GM19240 (cell line): ENCODE measurements around the gene REPS1.
"Not testable (repeated sequence)": the region's sequence is repeated elsewhere in the genome, so short reads cannot be mapped to it uniquely, and the experiment has no call there.

ENCODE experiments used
- DNase-seq: peaks from one replicate; pipeline ENCODE4 v3.0.0; 2011; ENCODE audit warnings: low spot score; ENCODE audit not compliant: insufficient read length

Gene REPS1, protein sequence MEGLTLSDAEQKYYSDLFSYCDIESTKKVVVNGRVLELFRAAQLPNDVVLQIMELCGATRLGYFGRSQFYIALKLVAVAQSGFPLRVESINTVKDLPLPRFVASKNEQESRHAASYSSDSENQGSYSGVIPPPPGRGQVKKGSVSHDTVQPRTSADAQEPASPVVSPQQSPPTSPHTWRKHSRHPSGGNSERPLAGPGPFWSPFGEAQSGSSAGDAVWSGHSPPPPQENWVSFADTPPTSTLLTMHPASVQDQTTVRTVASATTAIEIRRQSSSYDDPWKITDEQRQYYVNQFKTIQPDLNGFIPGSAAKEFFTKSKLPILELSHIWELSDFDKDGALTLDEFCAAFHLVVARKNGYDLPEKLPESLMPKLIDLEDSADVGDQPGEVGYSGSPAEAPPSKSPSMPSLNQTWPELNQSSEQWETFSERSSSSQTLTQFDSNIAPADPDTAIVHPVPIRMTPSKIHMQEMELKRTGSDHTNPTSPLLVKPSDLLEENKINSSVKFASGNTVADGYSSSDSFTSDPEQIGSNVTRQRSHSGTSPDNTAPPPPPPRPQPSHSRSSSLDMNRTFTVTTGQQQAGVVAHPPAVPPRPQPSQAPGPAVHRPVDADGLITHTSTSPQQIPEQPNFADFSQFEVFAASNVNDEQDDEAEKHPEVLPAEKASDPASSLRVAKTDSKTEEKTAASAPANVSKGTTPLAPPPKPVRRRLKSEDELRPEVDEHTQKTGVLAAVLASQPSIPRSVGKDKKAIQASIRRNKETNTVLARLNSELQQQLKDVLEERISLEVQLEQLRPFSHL

DNA sequence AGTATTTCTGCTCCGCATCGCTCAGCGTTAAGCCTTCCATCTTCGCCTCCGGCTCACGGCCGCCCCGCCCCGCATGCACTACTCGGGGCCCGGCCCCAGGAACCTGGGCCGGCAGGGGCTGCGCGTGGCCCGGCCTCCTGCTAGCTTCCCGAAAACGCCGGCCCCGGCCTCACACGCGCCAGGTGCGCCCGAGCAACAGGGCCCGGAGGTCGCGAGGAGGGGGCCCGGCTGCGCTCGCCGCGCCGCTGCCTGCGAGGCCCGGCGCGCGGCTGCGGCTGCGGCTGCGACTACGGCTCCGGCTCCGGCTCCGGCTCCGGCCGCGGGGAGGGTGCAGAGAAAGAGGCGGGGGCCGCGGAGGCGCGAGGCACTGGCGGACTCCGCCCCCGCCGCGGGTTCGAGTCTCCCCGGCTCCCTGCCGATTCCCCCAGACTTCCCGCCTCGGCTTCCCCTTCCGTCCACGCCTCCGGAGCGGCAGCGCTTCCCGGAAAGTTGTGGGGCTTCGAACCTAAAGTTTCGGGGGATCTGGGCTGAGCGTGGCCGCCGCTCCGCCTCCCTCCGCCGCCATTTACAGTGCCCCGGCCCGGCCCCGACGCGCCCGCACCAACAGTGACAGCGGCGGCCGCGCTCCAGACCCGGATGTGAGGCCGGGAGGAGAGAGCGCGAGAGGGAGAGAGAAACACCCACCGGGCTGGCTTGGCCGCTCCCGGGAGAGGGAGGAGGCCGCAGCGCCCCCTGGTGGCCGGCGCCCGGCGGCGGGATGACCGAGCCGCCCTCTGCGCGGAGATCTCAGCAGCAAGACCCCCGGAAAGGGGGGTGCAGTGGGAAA, at the start of gene REPS1:
Gene REPS1, minus strand, starts transcription at position 611 of the 826 bp plus-strand sequence. Its CDS starts 571 bp downstream, at position 40.
- DNase-seq: peak; percentile 84

DNA sequence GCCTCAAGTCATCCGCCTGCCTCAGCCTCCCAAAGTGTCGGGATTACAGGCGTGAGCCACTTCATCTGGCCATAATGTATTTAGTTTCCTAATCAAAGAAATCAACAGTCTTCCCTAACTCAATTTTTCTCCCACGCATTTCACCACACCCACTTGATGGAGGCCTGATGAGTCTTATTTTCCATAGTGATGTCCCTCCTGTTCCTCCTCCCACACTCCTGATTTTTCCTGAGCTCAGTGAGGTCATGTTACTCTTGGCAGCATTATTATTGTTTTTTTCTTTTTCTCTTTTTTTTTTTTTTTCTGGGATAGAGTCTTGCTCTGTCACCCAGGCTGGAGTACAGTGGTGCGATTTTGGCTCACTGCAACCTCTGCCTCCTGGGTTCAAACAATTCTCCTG, 49.4 kb upstream of the REPS1 start:
- no peak for DNase-seq

DNA sequence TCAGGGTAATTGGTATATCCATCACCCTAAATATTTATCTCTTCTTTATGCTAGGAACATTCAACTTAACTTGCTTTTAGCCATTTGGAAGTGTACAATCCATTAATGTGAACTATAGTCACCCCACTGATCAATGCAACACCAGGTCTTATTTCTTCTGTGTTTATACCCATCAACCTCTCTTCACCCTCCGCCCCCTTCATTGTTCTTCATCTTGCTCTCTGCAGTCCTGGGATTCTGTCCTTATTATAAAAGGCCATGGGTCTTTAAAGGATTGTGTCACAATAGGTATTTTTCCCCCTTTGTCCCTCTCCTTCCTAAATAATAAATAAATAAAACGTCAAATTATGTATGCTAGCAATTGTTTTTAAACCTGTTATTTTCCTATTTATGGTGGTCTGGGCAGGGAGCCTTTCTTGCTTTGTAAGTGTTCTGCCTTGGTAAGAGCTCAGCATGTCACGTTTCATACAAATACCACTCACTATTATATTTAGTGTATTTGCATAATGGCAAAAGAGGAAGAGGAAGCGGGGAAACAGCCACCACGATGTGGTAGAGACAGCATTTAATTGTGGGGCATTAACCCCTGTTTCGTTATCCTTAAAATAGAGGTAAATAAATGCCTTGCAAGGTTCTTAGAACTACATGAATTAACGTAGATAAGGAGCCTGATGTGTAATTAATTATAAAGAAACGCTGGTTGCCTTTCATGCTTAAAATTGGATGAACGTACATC, 42.3 kb upstream of the REPS1 start:
- DNase-seq: no peak

DNA sequence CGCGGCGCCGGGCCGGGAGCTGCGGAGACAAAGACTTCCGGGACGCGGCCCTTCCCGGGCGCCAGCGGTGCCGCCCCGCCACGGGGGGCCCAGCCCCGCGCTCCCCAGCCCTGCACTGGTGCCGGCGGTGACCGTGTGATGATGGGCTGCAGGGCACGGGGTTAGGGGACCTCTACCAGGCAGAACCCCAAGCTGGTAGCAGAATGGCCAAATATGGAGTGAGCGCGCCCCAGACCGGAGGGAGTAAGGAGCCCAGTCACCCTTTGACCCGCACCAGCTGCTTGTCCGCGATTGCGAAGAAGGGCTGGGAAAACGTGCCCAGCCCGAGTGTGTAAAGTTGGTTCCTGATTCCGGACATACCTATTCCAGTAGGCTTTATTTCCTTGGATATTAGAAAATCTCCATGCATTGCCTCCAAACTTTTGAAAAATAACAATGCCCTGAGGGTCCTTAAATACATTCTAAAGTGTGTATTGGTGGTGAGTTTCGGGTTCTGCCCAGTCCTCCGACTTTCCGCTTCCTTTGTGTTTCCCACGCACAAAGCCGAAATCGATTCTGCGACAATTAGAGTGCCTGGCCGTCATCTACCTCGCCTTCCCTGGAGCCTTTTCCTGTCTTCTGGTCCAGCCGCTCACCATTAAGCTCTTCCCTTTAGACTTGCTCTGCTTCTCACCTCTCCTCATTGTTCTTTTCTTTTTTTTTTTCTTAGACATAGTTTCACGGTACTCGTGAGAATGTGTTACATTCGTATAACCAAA, 41.6 kb upstream of the REPS1 start:
- peak; percentile 17 for DNase-seq

DNA sequence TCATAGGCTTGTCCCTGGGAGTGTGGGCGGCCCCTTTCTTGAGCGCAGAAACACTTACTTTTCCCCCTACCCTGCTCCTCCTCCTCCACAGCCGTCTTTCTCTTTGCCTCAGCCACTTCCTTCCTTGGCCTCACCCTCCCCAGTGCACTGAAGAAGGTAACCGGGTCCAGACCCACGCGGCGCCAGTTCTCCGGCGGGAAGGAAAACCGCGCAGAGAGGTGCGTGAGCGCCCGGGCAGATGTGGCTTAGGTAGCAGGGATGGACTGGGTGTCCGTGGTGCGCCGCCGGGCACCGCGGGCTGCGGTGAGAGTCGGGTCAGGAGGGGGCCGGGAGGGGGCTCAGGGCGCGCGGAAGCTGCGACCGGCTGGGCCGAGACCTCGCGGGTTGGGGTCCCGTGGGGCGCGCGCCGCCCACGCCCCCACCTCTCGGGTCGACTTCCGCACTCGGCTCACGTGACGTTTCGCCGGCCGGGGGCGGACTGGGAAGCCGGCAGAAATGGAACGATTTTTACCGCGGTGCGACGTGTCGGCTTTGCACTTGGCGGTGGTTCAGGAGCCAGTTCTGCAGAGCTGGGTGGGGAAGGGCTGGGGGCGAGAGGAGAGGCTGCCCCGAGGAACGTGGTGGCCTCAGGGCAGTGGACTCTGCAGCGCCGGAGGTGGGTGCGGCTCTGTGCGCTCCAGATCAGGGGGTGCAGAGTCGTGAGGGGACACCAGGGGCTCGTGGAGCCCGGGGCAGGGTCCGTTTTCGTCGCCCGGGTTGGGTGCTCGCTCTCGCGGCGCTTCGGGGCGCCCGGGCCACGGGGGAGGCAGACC, 40.8 kb upstream of the REPS1 start, which contains the start of gene ABRACL:
Gene ABRACL, plus strand, starts transcription at position 88 of the 812 bp plus-strand sequence. CDS start 5,416 bp downstream, outside the sequence.
- DNase-seq: peak; percentile 59

DNA sequence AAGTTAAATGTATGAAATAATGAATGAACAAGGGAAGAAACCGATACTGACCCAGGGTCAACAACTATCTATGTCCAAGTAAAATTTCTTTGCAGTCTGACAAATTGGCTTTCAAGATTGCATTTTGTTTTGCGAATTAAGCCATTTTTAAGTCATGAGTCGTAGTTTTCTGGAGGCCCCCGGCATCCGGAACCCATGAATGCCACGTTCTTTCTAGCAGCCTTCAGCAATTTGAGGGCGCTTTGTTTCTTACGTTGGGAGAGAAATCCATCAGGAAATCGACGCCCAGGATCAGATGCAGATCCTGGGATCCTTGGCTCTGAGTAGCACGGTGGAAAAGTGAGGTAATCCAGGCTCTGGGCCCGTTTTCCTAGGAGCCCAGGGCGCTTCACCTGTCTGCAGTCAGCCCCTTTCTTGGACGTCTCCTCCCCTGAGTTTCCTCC, 40.2 kb upstream of the REPS1 start:
- no peak for DNase-seq

DNA sequence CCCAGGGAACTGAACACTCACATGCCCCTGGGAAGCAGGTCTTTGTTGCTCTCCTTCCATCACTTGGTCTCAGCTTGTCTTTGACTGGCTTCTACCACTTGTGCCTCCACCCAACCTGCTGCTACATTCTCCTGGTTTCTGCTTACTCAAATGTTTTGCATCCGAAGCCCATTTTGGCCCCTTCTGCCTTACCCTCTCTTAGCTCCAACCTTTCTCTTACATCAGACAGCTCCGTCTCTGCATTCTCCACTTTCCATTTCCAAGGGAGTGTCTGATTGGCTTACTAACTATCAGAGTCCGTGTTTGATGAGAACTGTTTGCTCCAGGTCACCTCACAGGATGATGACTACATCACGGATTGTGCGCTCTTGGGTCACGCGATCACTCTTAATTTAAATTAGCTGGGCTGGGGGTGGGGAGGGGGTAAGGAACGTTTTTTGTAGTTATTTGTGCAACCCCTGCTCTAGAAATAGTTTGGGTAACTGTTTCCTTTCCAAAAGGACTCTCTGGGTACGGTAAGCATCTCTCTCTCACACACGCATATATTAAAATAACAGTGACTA, 39.6 kb upstream of the REPS1 start:
- DNase-seq: no peak

DNA sequence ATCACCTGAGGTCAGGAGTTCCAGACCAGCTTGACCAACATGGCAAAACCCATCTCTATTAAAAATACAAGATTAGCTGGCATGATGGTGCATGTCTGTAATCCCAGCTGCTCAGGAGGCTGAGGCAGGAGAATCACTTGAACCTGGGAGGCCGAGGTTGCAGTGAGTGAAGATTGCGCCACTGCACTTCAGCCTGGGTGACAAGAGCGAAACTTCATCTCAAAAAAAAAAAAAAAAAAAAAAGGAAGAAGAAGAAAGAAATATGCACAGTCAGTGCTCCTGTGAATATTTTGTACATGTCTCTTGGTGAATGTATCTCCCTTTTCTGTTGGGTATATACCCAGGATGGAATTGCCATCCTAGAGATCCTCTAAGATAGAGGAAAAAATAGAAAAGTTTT, 37.4 kb upstream of the REPS1 start:
- not testable (repeated sequence) for DNase-seq

DNA sequence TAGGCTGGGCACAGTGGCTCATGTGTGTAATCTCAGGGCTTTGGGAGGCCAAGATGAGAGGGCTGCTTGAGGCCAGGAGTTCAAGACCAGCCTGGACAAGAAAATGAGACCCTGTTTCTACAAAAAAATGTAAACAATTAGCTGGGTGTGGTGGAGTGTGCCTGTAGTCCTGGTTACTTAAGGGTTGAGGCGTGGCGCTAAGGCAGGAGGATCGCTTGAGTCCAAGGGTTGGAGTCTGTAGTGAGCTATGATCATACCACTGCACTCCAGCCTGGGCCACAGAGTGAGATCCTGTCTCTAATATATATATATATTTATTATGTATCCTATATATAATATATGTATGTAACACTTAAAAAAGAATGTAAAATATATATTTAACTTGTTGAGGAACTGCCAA, 32.6 kb upstream of the REPS1 start:
- no peak for DNase-seq

DNA sequence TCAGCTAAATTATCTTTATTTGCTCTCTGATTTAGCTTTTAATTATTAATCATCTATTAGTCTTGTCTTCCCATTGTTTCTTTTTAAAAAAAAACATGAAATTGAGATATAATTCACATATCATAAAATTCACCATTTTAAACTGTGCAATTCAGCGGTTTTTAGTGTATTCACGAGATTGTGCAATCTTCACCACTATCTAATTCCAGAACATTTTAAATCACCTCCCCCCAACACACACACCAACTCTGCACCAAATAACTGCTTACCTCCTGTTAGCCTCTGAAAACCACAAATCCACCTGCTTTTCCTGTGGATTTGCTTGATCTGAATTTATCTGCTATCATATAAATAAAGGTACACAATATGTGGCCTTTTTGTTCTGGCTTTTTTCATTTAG, 31.7 kb upstream of the REPS1 start:
- DNase-seq: no peak

DNA sequence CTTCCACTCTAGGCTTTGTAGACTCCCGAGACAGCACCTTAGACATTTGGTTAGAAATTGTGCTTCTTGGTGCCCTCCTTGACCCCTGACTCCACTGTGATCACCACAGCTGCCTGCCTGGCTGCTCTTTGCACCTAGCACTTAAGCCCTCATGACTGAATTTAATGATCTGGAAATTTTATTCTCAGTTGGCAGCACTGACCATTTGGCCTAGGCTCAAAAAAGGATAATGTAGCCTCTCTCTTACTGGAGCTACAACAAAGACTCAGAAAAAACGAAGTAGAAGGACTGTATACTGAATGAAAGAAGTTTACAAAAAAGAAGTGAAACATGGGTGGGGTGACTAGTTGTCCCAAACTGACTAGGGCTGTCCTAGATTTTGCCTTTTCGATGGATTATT, 29.2 kb upstream of the REPS1 start:
- DNase-seq: no peak

DNA sequence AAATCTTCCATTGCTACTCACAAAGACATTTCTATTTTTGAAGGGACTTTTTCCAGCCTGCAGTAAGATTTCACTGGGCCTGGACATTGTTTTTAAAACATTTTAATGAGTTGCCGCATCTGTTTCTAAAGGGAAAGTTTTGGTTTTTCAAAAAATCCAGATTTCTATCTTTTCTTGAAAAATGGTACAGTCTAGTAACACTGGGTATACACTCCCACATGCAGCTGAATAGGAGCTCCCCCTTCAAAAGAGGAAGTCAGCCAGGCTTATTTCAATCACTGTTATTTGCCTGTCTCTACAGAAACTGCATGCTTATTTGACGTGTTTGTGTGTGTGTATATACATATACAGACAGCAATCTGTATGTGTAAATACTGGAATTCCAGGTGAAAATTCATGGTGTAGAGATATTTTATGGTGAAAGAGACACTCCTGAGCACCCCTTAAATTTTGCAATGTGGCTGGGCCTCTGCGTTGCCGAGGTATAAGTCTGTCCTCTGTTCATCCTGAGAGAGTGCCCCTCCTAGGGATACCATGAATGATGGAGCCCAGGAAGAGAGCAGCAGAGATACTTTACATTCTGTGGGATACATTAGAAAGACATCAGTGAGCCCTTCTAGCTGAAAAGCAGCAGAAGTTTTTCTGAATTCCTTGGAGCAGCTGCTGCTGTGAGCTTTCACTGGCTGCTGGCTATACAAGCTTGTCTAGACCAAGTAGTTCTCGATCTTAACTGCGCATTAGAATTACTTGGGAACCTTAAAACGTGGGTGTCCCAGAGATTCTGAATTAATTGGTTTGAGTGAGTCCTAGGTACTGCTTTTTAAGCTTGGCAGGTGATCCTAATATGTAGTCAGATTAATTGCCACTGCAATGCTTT, 28.5 kb upstream of the REPS1 start:
- DNase-seq: no peak

DNA sequence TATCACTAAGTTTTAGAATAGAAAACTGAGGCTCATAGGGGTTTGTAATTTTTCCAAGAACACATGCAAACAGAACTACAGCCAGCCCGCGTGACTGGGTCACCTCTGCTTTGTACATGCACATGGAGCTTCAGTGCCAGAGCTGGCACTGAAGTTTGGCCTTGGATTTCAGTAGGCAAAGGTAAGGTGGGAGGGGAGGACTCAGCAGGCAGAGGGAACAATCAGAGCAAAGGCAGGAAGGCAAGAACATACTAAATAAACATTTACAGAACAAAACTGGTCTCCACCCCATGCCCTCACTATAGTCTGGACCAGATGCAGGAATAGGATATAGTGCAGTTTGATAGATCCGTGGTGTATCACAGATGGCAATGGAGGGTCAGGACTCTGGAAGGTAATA, 26.9 kb upstream of the REPS1 start:
- DNase-seq: no peak

DNA sequence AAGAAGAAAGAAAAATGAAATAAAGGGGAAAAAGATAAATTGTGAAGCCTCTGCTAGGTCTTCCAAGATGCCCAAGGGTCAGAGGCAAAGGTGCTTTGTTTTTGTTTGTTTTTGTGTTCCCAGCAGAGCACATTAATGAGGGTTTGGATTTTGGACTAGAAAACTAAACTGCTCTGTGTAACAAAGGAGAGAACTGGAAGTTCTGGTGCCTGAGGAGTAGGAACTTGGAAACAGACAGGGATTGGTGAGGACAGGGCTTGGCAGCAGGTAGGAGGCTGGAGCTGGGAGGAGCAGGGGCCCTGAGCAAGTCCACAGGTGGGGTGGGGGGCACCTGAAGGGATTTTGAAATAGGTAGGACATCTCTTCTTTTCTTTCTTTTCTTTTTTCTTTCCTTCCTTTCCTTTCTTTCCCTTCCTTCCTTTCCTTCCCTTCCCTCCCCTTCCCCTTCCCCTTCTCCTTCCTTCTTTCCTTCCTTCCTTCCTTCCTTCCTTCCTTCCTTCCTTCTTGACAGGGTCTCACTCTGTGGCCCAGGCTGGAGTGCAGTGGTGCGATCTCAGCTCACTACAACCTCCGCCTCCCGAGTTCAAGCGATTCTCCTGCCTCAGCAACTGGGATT, 25.2 kb upstream of the REPS1 start:
- DNase-seq: no peak

DNA sequence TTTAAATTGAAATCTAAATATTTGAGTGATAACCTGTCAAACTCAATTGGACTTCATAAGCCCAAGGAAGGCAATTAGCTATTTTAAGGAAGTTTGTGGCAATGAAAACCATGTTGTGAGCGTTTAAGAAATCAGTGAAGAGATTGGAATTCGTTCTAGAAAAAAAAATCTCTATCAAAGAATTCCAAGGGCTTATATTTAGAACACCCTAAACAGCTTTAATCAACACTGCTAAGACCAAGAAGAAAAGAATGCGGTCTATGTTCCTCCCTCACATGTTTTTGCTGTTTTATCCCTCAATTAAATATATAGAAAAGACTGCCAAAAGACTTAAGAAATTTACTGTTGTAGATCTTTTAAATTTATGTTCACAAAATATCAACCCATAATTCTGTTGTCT, 23.9 kb upstream of the REPS1 start:
- no peak for DNase-seq

DNA sequence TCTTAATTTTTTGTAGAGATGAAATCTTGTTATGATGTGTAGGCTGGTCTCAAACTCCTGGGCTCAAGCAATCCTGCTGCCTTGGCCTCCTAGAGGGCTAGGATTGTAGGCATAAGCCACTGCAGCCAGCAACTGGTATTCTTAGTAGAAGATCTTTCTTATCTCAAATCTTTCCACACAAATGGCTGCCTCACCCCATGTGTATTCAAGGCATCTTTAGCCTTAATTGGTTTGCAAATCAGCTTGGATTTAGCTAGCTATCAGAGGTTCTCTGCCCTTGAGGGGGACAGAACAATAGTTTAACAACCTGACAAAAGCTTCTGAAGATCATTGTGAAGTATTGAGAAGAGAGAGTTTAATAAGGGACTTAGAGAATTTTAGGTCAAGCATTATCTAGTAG, 22.6 kb upstream of the REPS1 start:
- no peak for DNase-seq

DNA sequence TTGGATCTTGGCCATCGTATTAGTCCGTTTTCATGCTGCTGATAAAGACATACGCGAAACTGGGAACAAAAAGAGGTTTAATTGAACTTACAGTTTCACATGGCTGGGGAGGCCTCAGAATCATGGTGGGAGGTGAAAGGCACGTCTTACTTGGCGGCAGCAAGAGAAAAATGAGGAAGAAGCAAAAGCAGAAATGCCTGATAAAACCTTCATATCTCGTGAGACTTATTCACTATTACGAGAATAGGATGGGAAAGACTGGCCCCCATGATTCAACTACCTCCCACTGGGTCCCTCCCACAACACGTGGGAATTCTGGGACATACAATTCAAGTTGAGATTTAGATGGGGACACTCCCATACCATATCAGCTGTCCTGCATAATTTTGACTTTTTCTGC, 20.1 kb upstream of the REPS1 start:
- DNase-seq: no peak

DNA sequence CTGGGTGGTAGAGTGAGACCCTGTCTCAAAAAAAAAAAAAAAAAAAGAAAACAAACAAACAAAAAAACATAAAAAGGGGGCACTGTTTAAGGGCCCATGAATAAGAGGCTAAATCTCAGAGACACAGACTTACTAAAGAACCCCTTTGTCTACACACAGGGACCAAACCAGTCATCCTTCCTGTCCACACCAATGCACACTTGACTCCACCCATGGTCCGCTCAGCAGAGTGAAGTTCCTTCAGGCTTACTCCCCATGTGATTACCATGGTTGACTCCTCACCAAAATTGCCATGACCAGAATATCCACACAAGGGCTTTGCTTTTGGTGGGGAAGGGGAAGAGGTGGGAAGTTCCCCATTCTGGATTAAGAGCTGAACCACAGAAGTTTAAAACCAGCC, 19.4 kb upstream of the REPS1 start:
- no peak for DNase-seq
